G401 (cell line): ENCODE measurements around the gene KCNAB2. TPM values are rescaled to one million over a fixed set of nuclear protein-coding genes. Genes with fewer than 3 reads are reported as not detected.

Experiments used
- DNase-seq: peaks from one replicate; pipeline ENCODE4 v3.0.0-alpha.2; 2015; ENCODE audit warnings: low spot score
- in situ Hi-C: cut with HindIII; loops from 2 replicates; pipeline ENCODE4 v1.10.0; 2016; ENCODE audit warnings: low sequenced_read_pairs, mixed read lengths
- total RNA-seq: library from RNA; depleted of rRNA; stranded (reverse); fragments of >200 nt; shearing (Covaris generic); gene quantifications from 2 replicates; pipeline ENCODE4 v1.2.3, GENCODE V29; 2014

The KCNAB2 gene
- total RNA-seq, 1 experiment from 2014 or later = 0.71 TPM

DNA sequence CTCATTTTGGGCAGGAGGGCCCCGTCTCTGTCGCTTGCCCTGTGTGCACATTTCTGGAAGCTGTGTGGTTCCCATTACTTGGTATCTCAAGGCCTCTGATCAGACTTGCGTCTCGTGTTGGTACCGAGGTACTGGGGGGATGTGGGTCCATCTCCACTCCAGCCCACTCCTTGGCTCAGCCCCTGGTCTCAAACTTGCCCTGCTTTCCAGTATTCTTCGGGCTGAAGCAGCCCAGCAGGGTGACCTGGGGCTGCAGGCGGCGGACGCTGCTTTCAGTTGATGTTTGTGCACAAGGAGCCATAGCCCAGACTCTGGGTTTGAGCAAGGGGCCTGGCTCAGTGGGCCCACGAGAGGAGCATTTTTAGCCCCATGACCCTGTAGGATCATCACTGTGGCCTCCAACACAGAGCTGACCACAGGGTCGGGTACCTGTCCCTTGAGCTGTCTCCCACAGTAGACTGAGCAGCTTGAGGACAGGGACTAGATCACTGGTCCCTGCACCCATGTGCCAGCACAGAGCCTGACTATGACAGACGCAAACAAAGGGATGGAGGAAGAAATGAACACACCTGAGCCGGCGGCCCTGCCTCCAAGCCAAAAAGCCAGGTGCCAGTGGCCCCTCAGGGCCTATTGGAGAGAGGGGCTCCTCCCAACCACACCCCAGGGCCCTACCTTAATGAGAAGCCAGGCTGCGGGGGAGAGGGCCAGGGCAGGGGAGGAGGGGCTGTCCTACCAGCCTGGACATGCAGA lies 87.6 kb downstream of the KCNAB2 start:
- in situ Hi-C loops = no loop called here
- no peak for DNase-seq

DNA sequence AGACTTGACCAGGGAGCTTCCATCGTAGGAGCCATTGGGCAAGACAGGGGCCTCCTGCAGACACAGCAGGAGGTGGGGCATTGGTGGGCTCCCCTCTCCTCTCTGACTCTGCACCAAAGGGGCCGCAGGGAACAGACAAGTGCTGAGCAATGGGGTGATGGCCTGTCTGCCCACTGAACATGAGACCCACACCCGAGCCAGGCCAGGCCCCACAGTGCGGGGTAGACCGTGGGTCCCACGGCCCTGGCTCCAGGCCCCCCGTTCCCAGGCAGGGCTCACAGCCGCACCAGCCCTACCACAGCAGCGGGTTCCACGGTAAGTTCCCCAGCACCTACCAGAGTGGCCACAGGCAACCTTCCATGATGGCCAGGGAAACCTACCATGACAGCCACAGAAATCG lies 88.5 kb downstream of the KCNAB2 start:
- in situ Hi-C loops = no loop called here
- DNase-seq = no peak

- DNase-seq = no peak
- in situ Hi-C loops = no loop called here
These were observed 89.2 kb downstream of the KCNAB2 start for GRCh38 chr1:6134741-6135510.

GRCh38 chr1:6136516-6137220 lies 91.0 kb downstream of the KCNAB2 start:
- no peak for DNase-seq
- in situ Hi-C loops = no loop called here

- in situ Hi-C loops = no loop called here
- no peak for DNase-seq
These were observed 92.1 kb downstream of the KCNAB2 start for GRCh38 chr1:6137758-6138157.

DNA sequence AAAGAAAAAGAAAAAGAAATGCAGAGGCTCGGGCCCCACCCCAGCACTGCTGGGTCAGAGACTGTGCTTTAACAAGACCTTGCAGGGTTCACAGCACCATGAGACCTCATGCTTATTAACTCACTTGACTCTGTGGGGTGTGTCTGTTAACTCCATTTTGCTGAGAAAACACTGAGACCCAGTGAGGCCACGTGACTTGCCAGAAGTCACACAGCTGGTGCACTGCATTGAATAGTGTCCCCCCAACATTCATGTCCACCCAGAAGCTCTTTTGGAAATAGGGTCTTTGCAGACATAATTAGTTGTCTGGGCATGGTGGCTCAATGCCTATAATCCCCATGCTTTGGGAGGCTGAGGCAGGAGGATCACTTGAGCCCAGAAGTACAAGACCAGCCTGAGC lies 94.7 kb downstream of the KCNAB2 start:
- DNase-seq = no peak
- in situ Hi-C loops = no loop called here

GRCh38 chr1:6141592-6141991 lies 95.9 kb downstream of the KCNAB2 start:
- DNase-seq = no peak
- in situ Hi-C loops = no loop called here

DNA sequence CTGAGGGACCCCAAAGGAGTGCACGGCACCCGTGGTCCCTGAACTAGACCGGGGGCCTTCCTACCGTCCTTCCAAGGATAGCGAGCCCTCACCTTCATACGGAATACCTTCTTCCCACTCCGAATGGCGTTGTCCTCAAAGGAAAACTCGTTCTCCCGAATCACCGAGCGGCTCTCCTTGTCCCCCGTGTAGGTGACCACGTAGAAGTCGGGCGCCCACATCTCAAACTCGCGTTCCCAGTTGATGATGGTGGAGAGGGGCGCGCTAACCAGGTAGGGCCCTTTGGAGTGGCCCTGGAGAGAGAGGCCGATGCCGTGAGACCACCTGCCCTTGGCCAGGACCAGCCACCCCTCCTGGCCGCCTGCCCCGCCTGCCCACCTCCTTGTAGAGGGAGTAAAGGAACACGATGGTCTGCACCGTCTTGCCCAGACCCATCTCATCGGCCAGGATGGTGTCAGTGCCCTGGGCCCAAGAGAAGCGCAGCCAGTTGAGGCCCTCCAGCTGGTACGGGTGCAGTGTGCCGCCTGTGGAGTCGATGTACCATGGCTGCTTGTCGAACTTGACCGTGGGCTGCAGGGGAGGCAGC lies 96.4 kb downstream of the KCNAB2 start:
- in situ Hi-C loops = no loop called here
- DNase-seq = no peak

GRCh38 chr1:6142734-6143133 lies 97.0 kb downstream of the KCNAB2 start:
- DNase-seq = no peak
- in situ Hi-C loops = no loop called here

DNA sequence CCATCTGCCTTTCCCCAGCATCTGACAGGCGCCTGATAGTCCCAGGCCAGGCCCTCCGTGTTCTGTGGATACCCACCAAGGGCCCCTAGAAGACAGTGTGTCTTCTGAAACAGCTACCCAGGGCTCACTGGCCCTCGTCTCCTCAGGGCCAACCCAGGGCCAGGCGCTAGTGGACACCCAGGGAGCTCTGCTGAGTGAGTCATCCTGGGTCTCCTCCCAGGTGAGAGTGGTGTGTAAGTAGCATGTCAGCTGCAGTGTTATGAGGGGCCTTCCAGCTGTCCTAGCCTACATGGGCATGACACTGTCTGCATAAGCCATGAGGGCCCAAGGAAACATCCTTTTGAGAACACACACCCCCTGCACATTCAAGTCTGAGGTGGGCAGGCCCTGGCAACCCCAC lies 97.7 kb downstream of the KCNAB2 start:
- in situ Hi-C loops = no loop called here
- DNase-seq = no peak

- DNase-seq = no peak
- in situ Hi-C loops = no loop called here
These were observed 98.5 kb downstream of the KCNAB2 start for GRCh38 chr1:6144175-6144574.

- in situ Hi-C loops = no loop called here
- no peak for DNase-seq
These were observed 99.1 kb downstream of the KCNAB2 start for GRCh38 chr1:6144647-6145395.

- DNase-seq = no peak
- in situ Hi-C loops = no loop called here
These were observed 99.7 kb downstream of the KCNAB2 start for GRCh38 chr1:6145396-6145750.

DNA sequence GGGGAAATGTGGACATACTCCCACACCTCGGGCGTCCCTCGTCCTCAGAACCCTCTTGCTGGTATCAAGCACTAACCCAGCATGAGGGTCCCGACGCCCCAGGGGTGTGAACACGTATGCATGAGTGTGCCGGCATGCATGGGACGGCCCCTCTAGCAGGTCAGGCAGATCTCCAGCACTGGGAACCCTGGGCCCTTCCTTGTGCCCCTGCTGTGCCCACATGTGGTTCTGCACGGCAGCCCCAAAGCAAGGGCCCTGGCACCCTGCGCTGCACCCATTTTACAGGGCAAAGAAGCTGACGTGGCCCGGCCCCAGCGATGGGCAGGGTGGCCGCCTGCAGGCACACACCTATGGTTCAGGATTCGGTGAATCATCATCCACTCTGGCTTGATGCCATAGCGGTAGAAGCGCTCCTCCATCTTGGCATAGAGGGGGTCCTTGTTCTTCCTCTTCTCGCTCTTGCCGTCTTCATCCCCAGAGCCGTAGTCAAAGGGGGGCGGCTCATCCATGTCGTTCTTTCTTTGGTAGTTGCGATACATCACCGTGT lies 100.2 kb downstream of the KCNAB2 start:
- in situ Hi-C loops = no loop called here
- no peak for DNase-seq

- in situ Hi-C loops = no loop called here
- DNase-seq = no peak
These were observed 103.0 kb downstream of the KCNAB2 start for GRCh38 chr1:6148497-6149241.

- in situ Hi-C loops = no loop called here
- DNase-seq = no peak
These were observed 103.9 kb downstream of the KCNAB2 start for GRCh38 chr1:6149597-6149996.

DNA sequence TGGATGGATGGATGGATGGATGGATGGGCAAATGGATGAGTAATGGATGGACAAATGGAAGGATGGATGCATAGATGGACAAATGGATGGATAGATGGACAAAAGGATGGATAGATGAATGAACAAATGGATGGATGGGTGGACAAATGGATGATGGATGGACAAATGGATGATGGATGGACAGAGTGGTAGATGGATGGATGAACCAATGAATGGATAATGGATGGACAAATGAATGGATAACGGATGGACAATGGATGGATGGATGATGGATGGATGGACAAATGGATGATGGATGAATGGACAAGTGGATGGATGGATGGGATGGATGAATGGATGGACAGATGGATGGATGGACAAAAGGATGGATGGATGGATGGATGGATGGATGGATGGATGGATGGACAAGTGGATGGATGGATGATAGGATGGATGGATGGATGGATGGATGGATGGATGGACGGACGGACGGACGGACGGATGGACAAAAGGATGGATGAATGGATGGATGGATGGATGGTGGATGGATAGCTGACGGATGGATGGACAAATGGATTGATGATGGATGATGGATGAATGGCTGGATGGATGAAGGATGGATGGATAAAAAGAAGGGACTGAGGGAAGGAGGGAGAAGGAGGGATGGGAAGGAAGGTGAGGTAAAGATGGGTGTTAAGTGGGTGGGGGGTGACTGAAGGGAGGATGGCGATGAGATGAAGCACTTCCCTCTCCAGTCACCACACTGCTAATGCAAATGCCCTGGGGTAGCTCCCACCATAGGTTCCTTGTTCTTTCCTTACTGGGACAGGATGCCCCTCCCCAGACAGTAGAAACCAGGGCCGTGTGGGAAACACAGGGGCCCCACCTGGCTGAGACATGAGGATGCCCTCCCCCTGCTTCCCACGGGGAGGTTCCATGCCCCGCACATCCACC lies 104.6 kb downstream of the KCNAB2 start:
- in situ Hi-C loops = no loop called here
- no peak for DNase-seq
